HG03521 (cell line): ENCODE data around the gene BRD4.

Experiments
- ATAC-seq: cut with Tn5 transposase; IDR thresholded peaks from one replicate; pipeline ENCODE4 v1.9.1; 2021; ENCODE audit warnings: mild to moderate bottlenecking, moderate library complexity; ENCODE audit not compliant: unreplicated experiment

Gene BRD4

DNA sequence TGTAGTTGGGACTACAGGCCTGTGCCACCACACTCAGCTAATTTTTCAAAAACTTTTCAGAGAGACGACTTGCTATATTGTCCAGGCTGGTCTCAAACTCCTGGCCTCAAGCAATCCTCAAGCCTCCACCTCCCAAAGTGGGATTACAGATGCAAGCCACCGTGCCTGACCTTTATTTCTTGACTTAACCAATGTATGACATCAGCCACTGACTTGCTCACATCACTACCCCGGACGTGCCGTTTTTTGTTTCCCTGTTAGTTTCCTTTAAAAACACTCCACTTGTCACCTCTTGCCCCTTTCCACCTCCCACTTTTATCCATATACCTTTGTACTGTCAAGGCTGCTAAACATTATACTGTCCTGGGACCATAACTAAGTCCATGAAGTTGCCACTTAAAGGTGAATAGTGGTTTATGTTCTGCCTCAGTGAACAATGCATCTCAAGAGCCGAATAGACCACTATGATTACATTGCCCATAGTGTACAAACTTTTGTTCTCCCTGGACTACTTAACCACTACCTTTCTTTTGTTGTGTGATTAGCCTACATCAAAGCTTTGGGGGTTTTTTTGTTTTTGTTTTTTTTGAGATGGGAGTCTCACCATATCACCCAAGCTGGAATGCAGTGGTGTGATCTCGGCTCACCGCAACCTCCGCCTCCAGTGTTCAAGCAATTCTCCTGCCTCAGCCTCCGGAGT lies 97.8 kb downstream of the BRD4 start:
- ATAC-seq, result no peak

DNA sequence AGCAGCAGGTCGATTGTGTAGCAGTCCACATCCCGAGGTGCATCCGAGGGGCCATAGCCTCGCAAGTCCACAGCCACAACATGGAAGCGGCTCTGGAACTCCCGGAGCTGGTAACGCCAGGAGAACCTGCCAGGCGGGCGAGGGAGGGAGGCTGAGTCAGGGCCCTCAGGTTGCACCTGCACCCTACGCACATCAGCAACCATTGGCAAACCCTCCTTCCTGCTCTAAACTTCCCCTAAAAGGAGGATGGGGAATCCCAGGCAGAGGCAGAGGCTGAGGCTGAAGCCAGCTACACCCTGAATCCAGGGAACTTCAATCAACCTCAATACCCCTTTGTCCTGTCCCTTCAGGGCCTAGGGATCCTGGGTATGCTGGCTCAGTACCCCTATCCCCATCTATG lies 101.1 kb downstream of the BRD4 start:
- ATAC-seq, result no peak

DNA sequence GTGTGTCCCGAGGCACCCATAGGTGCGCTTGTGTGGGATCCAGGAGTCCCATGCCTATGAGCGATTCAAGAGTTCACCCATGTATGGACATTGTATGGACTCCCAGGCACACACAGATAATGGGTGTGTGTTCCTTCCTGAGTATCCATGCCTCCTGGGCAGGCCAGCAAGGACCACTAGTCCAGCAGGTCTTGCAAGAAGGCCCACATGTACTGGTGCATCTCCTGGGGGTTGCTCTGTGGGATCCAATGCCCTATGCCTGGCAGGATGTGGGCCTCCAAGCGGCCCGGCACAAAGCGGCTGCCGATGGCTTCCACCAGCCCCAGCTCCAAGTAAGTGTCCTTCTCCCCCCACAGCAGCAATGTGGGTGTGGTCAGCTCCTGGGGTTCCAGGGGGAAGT lies 105.1 kb downstream of the BRD4 start:
- ATAC-seq, result no peak

DNA sequence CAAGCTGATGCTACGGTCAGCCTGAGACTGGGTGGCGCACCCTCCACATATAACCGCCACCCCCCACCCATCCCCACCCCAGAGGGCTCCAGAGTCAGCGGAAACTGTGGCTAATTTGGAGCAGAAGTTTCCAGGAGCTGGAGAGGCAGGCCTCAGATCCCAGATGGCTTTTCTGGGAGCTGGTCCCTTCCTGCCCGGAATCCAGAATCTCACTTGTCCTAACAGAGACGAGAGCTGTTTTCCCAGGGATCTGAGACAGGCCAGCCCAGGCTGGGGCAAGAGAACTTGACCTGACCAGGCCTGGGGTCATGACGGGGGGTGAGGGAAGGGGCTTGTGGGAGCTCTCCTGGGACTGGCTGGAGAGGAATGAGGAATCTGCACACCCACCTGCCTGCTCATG lies 106.6 kb downstream of the BRD4 start:
- no peak for ATAC-seq

DNA sequence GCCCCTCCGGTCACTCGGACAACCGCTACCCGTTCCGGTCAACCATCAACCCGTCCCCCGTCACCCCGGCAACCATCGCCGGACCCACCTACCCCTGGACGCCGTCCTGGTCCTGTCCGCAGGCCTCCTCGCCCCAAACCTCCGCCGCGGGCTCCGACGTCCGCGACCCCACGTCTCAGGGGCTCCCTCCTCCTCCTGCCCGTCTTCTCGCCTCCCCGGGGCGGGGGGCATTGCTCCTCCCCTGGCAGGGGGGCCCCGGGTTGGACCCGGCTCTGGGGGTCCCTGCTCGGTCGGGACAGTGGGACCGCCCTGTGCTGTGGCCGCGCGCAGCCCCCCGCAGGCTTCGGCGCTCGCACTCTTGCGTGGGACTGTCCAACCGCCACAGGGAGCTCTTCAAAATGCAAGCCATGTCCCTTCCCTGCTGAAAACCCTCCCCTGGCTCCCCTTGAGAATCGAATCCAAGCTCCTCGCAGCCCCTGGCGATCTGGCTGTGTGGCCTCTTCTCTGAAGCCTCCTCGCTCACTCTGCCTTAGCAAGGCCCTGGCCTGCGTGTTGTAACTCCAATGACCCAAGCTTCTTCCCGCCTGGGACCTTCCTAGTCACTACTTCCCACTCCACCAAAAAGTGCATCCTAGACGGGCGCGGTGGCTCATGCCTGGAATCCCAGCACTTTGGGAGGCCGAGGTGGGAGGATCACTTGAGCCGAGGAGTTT lies 108.5 kb downstream of the BRD4 start:
- peak; percentile 3 for ATAC-seq

DNA sequence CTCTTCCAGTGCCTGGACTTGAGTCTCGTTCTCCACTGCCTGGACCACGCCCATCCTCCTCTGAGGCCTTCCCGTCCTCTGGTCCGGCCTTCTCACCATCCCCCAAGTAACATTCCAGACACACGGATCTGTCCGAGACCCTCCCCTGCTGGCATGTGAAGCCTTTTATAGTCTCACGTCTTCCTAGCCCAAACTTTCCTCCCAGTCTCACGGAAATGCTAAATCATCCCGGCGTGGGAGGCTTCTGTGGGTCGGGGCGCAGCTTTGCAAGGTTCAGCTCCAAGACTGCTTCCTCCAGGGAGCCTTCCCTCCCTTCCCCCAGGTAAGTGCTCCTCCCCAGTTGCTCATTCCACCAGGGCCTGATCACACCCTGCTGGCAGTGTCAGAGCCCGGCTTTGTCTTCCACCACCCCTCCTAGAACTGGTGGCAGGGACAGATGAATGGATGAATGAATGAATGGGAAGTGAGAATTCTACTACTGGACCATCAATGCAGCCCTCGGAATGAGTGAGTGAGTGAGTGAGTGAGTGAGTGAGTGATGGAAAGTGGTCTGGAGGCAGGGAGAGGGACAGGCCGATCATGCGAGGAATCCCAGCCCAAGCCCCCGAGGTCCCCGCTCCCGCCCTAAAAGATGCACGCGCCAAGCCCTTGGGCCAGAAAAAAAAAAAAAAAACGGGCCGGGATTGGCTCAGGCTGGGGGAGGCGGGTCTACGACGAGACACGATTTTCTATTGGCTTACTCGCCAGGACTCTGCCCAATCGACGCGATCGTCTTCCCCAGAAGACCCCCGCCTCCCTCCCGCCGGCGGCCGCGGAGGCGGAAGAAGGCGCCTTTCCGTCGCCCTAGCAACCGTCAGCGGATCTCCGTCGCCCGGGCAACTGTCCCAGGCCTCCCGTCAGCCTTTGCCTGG lies 109.3 kb downstream of the BRD4 start:
- ATAC-seq, result peak; percentile 89

DNA sequence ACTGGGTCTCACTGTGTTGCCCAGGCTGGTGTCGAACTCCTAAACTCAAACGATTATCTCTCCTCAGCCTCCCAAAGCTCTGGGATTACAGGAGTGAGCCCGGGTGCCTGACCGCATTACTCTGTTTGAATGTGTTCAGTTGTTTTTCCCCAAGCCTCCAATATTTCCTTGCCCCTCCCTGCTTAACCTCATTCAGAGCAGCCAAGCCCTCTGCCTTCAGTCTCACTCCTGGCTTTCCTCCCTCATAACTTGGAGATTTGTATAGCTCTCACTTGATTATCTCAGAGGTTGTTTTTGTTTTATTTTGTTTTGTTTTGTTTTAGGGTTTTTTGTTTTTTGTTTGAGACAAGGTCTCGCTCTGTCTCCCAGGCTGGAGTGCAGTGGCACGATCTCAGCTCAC lies 111.5 kb downstream of the BRD4 start:
- no peak for ATAC-seq

DNA sequence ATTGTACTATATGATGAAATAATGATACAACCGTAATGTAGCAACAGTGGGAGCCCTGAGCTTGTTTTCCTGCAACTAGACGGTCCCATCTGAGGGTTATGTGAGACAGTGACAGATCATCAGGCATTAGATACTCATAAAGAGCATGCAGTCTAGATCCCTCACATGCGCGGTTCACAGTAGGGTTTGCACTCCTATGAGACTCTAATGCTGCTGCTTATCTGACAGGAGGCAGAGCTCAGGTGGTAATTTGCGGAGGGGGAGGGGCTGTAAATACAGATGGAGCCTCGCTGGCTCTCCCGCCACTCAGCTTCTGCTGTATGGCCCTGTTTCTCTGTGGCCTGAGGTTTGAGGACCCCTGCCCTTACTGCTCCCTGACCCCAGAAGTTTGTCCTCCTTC lies 113.8 kb downstream of the BRD4 start:
- no peak for ATAC-seq

DNA sequence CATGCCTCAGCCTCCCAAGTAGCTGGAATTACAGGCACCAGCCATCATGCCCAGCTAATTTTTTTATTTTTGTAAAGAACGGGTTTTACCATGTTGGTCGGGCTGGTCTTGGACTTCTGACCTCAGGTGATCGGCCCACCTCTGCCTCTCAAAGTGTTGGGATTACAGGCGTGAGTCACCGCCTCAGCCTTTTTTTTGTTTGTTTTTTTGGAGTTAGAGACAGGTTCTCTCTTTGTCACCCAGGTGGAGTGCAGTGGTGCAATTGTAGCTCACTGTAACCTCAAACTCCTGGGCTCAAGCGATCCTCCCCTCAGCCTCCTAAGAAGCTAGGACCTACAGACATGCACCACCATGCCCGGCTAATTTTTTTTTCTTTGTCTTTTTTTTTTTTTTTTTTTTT lies 116.0 kb downstream of the BRD4 start:
- no peak for ATAC-seq

DNA sequence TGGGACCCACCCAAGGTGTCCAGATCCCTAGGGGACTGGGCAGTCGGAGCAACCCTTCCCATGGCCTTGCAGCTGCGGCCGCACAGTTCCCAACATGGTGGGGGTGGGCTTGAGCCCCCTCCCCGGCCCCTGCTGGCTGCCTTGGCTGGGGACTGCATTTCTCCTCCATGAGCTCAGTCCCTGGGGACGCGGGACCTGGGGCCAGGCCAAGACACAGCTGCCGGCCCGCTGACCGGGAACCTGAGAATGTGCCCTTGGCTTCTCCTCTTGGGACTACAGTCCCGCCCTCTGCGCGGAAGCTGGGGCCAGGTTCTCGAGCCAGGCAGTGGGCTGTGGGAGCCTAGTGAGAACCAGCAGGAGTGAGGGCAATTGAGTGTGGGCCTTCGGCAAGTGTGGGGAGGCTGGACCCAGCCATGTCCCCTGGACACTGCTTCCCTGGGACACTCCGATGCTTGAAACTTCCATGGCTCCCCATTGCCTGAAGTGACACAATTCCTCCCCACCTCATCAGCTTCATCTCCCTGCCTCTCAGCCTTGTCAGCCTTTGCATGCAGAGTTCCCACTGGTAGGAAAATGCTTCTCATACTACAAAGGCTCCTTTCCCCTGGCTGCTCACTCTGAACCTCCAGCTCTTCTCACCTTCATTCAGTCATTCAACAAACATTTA lies 118.5 kb downstream of the BRD4 start:
- no peak for ATAC-seq

DNA sequence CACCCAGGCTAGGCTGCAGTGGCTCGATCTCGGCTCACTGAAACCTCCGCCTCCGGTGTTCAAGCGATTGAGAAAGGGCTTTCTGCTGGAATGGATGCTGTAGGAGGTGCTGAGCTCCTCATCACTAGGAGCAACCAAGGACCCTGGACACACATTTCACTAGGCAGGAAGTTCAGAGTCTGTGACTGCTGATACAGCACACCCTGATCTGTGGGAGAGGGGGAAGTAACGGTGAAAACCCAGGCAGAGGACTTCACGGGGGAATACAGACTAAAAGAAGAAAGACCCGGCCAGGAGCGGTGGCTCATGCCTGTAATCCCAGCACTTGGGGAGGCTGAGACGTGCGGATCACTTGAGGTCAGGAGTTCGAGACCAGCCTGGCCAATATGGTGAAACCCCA lies 119.6 kb downstream of the BRD4 start:
- ATAC-seq, result no peak

DNA sequence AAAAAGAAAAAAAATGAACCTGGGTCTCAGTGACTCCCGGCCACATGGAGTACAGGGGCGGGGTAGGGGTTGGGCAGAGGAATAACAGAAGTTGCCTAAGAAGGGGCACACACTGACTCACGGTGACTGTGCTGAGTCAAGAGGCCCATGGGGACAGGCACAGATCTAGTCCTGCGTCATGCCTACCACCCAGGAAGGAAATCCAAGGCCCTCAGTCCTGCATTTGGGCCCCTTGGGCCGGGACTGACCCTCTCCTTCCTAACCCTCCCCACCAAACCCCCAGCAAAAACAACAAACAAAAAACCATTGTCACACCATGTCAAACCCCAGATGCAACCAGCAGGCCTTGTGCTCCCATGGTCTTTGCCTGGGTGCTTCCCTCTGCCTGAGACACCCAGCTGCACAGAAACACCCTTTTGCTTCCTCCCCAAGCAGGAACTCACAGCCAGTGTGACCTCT lies 122.0 kb downstream of the BRD4 start:
- no peak for ATAC-seq

DNA sequence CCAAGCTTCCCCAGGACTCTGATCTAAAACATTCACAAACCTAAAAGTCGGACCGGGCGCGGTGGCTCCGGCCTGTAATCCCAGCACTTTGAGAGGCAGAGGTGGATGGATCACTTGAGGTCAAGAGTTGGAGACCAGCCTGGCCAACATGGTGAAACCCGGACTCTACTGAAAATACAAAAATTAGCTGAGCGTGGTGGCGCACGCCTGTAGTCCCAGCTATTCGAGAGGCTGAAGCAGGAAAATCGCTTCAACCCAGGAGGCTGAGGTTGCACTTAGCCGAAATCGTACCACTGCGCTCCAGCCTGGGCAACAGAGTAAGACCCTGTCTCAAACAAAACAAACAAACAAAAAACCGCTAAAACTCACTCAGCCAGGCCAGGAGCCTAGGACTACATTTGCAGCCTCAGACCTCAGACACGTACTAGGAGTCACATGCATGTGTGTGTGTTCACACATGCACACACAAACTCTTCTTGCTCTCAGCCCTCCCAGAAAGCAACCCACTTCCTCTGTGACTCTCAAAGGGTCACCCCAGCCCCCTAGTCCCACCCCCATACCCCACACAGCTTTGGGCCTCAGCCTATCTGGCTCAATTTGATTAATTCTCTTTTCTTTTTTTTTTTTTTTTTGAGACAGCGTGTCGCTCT lies 130.8 kb downstream of the BRD4 start:
- no peak for ATAC-seq

DNA sequence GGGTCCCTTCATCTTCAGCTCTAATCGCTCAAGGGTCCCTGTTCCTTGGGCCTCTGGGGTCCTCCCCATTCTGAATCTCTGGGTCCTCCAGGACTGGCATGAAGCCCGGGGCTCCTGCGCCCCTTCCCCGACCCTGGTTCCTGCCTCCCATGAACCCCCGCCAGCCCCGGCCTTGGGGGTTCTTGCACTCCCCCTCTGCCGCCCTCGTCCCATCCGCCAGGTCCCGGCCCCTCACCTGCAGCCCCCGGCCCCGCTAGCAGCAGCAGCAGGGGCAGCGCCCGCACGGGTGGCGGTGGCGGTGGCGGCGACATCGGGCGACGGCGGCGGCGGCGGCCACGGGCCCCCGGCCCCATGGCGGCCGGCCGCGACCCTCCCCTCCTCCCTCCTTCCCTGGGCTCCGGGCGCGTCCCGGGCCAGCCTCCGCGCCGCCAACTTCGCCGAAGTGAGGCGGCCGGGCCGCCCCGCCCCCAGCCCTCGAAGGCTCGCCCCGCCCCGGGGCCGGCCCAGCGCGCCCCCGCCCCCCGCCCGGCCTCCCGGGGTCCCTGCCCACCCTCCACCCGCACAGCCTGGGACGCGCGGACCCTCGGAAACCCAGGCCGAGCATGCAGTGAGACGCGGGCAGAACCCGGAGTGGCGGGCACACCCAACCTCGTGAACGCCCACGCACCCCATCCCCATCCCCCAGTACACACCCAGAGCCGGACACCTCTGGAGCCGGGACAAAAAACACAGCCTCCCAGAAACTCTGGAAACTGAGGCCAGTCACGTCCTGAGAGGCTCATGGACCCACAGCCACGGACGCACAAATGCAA lies 131.6 kb downstream of the BRD4 start, which contains the start of gene NOTCH3:
Gene NOTCH3, minus strand, starts transcription at position 443 of the 812 bp plus-strand sequence. Its CDS starts 90 bp downstream, at position 353.
- no peak for ATAC-seq

DNA sequence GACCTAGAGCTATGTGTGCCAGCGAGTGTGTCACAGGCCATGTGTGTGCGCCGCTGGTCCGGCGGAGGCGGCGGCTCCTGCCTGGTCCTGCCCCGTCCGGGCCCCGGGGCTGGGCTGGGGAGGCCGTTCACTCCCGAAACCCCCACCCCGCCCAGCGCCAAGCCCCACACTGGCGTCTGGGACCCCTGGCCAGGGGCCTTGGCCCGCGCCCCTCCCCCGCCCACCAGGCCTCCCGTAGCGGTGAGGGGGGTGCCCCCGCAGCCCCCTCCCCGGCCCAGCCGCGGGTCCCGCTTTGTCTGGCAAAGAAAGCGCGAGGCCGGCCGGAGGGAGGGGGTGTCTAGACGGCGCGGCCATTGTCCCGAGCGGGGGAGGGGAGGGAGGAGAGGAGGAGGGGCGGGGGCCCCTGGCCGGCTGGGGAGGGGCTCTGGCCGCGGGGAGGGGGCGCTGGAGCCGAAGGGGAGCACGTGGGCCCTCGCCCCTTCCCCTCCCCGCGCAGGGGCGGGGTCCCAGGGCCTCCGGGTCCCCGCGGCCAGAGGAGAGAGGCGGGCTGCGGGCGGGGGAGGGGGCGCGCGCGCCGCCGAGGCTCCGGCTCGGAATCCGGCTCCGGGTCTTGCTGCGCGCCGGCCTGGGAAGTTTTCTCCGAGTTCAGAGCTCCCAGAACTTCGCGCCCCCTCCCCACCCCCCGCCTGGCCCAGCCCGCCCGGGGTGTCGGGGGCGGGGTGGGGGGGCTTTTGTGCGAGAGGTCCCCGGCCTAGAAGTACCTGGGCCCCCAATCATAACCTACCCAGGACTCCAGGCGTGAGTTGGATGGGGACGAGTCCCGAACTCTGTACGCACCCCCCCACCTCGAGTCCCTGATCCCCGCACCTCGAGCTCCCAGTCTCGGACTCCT lies 132.4 kb downstream of the BRD4 start:
- no peak for ATAC-seq

DNA sequence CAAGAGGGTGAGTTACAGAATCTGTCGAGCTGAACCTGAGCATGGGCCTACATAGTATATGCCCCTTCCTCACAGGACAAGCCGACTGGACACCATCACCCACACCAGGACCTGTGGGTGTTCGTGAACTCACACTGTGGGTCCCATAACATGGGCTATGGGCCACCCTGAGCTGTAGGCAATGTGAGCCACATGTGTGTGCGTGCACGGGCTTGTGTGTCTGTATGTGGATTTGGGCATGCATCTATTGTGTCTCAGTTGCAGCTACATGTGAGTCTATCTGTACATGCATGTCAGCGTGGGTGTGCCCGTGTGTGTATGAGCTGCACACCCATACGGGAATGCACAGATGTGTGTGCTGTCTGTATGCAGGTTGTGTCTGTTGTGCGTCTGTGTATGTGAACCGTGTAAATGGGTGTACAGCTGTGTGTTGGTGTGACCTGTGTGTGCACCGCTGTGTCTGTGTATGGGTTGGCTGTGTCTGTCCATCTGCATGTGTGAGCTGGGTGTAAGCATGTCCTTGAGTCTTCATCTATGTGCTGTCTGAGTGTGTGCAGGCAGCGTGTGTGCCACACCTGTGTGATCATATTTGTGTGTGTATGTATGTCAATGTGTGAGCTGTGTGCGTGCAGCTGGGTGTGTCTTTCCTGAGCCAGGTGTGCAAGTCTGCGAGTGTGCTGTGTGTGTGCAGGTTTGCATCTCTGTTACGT lies 133.2 kb downstream of the BRD4 start:
- no peak for ATAC-seq

DNA sequence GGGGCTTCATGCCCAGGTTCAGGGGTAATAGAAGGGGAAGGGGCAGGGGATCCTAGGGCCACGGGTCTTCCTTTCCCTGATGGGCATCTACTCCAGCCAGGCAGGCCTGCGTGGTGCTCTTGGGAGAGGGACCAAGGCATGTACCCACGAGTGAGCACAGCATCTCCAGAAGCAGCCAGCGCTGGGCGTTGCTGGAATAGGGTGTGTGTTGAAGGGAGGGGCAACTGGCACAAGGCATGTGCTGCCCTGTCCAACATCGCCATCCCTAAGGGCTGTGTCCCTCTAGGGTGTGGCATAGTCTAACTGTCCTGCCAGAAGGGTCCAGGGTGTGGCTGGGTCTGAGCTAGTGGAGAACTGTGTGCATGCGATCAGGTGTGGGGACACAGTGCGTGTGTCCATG lies 134.4 kb downstream of the BRD4 start:
- no peak for ATAC-seq
